NCI-H2081 treated with DMSO at 0.1 percent for 48 hours (cell line): ENCODE measurements around the gene LCK.

ENCODE experiments used
- DNase-seq: peaks from one replicate; lab custom pipeline; 2025; lab: John Stamatoyannopoulos, UW

LCK gene

DNA sequence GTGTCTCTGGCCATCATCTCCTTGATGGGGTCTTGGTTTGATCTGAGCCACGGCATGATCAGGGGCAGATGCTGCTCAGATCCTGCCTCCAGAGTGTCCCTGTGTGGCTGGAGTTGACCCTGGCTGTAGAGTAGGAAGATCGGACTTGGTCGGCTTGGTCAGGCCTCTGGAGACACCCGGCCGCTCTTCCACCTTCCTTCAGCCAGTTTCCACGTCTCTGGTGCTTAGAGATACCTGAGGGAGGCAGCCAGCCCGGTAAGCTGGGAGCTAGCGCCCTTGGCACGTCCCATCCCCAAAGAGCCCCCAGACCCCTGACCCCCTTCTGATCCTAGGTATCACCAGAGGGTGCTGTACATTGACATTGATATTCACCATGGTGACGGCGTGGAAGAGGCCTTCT lies 76.1 kb downstream of the LCK start:
- DNase-seq = no peak

DNA sequence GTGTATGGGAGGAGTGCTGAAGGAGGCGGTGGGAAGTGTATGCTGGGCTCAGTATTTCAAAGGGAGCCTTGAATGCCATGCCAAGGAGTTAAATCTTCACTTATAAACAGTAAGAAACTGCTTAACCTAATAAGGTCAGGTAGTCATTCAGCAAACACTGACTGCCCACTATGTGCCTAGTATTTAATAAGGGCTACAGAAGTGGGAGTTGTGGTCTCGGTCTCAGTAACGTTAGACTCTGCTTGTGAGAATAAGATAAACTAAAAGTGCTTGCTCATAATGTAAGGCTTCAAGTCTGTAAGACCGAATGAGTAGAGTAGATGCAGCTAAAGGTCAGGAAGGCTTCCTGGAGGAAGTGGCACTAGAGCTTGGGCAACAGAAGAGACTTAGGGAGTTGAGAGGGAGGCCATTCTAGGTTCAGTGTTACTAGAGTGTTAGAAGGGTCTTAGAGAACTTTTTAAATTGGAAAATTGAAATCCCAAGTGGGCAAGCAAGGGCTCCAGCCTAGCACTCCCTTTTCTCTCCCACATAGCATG lies 78.9 kb downstream of the LCK start:
- no peak for DNase-seq

GRCh38 chr1:32330558-32331151 lies 79.6 kb downstream of the LCK start:
- DNase-seq = no peak

DNA sequence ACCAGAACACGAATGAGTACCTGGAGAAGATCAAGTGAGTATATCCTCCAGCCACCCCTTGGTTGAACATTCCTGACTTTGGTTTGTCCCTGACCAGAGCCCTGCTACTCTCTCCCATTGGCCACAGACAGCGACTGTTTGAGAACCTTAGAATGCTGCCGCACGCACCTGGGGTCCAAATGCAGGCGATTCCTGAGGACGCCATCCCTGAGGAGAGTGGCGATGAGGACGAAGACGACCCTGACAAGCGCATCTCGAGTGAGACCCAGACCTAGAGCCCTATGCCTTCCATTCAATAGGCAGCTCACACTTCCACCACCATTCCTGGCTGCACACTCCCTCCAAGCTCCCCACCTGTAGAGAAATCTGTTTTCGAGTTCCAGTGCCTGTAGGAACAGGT lies 80.5 kb downstream of the LCK start:
- no peak for DNase-seq

GRCh38 chr1:32332290-32333079 lies 81.4 kb downstream of the LCK start:
- DNase-seq = no peak

DNA sequence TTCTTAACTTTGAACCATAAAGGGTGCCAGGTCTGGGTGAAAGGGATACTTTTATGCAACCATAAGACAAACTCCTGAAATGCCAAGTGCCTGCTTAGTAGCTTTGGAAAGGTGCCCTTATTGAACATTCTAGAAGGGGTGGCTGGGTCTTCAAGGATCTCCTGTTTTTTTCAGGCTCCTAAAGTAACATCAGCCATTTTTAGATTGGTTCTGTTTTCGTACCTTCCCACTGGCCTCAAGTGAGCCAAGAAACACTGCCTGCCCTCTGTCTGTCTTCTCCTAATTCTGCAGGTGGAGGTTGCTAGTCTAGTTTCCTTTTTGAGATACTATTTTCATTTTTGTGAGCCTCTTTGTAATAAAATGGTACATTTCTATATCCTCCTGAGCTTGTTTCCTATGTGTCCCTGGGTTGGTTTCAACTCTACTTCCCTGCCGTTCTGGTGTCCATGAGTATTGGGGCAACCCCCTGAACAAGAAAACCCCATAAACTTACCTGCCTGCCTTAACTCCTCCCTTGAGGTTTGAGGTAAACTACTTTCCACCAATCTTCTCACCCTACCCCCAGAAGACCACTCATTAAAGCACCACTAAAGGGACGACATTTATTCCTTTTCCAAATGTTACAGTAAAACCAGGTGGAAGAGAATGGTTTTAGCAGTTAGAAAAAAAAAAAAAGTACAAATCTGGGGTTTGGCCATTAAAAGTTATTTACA lies 82.3 kb downstream of the LCK start:
- DNase-seq = no peak

DNA sequence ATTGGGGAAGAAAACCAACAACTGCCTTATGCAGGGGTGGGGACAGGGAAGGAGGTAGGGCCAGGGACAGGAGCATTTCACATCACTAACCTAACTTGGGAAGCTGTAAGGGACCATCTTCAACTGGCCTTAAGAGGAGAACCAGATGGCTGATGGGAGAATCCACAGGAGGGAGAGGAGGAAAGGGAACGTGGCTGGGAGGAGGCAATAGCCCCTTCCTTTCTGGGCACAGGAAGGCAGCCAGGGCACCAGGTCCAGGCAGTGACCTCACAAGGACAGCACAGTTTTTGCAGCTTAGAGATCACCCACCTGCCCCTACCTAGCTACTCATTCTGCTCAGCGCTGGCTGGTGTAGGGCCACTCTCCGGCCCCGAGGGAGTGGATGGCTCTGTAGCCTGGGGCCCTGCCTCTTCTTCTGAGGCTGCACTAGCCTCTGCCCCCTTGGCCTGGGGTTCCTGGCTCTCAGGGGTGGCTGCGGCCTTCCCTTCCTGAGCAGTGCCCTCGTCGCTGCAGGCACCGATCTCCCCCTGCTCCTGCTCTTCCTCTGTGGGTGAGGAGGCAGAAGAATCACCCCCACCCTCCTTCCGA lies 83.3 kb downstream of the LCK start:
- no peak for DNase-seq

DNA sequence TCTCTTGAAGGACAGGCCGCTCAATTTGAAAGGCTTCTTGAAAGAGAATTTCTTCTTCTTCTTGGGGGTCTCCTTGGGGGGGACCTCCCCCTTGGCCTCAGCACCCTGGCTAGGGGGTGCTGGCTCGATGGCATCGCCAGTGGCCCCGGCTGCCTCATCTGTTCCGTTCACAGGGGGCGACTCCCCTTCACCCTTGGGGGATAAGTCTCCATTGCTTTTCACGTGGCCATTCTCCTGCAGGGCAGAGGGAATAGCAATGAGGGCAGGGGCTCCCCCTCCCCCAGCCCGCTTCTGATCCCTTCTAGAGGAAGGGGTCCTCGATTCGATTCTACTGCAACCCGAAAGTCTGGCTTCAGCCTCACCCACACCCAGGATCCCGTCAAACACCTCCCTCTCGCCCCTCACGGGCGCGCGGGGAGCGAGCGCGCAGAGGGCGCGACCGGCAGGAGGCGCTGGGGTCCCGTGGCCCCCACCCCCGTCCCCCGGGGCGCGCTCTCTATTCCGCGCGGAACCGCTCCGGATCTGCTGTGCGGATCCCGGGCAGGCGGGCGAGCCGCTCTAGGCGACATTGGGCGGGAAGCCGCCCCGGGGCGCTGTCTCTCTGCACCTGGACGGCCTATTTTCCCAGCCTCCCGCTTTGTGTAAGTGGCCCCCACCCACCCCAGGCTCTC lies 83.9 kb downstream of the LCK start:
- no peak for DNase-seq

DNA sequence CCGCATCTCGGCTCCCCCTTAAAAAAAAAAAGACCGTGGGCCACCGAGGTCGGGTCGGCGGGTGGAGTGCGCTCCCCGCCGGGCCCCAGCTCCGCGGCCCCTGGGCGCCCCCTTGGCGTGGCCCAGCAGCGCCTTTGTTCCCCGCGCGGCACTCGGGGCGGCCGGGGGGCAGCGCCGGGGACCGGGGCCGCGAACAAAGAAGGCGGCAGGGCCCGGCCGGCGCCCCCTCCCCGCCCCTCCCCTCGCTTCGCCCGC lies 84.4 kb downstream of the LCK start:
- no peak for DNase-seq
